GM21576 (cell line): Measurements from ENCODE around the gene PRKN.

Experiments used
- ATAC-seq: cut with Tn5 transposase; IDR thresholded peaks from one replicate; pipeline ENCODE4 v1.9.1; 2021; ENCODE audit warnings: mild to moderate bottlenecking, moderate library complexity; ENCODE audit not compliant: unreplicated experiment

The PRKN gene

DNA sequence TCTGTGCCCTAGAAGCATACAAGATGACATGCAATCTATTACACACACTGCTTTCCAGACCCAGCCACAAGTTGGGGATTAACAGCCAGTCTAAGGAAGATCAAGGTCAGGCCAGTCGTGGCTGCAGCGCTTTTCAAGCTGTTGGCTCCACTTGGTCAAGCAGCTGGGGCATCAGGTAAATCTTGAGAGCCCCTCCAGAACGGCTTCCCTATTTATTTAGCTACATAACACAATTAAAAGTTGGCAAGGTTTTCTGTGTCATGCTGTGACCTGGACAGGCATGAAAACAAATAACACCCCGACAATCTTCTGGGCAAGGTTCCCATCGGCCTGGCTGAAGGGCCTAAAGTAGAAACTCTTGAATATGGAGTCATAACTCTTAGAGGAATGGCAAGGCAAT, 524.3 kb downstream of the PRKN start:
- no peak for ATAC-seq

DNA sequence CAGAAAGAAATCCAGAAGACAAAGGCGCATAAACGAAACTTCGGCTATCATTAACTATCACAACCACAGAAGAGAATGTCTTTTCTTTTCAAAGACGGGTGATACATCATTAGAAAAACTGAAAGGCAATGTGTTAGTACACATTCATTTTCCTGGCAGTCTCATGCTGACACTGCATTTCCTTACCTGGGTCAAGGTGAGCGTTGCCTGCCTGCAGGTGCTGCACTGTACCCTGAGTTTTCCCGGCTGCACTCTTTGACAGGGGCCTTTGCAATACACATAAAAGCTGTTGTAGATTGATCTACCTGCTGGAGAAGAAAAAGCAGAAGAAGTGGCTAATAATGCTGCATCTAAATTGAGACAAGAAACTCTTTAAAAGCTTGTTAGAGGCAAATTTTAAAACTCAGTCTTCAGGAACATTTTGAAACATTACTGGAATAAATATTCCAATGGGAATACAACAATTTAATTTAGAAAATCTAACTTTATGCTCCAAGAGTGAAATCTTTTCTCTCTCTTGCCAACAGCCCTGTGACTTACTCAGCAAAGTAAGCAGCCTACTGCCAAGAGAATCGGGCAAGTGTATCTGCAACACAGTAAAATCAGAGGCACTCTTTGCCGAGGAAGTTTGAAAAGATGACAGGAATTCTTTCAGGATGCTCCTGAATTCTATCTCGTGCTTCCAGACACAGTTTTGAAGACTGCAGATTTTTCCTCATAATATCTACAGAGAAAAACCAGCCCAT, 526.4 kb downstream of the PRKN start:
- ATAC-seq = no peak

DNA sequence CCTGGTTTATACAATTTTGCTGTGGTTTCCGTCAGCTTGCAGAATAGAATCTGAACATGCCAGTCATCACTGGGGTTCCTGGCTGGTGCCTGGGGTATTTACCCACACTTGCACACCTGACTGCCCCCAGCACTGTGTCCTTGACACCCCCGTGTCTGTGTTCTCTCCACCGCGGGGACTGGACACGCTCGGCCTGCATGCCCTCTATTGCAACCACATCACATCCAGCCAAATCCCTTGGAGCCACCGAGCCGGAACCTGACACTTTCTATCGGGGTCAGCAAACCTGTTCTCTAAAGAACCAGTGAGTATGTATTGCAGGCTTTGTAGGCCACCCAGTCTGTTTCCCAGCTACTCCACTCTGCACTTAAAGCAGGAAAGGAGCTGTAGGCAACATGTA, 527.5 kb downstream of the PRKN start:
- no peak for ATAC-seq

DNA sequence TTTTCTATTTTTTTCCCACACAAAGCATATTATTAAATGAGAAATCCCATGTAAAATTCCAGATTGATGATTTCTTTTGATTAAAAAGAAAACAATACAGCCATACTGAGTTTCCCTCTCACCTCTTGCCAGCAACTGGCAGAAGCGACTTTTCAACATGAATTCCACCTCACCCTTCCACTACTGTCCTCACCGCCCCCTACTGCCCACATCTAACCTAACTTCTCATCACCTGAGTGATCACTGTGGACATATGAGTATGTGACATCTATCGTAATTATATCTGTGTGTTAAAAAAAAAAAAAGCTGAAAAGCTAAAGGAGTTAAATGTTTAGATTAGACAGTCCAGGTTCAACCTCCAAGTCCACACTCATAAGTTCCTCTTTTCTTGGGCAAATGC, 528.6 kb downstream of the PRKN start:
- ATAC-seq = no peak

DNA sequence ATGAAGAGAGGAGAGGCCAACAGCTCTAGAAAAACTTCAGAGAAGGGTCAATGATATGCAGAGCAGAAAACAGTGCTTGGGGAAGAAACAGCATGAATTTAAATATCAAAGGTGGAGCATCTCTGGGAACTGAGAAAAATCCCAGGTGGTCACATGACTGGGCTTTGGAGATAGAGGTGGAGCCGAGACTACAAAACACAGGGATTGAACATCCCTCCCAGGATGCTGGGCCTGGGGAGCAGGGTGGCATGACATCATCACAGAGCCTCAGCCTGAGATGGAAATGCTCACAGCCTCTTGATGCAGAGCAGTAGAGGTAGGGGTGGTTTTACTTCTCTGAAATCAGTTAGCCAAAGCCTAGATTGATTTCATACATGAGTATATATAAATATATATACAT, 529.5 kb downstream of the PRKN start:
- no peak for ATAC-seq

DNA sequence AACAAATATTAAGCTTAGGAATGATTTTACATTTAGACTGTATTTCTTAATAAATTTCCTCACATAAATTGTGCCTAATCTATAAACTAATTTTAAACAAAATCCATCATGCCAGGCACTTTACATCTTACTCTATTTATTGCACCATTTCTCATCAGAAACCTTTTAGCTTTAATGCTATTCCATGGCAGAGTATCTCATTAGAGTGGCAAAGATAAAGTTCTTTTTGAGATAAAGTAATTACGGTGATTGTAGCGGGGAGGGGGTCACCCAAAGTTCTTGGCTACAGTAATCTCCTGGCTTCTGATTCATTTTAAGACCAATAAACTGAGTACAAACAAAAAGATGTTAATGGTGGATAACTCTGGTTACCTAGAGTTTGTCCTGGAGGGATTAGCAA, 532.1 kb downstream of the PRKN start:
- ATAC-seq = no peak

DNA sequence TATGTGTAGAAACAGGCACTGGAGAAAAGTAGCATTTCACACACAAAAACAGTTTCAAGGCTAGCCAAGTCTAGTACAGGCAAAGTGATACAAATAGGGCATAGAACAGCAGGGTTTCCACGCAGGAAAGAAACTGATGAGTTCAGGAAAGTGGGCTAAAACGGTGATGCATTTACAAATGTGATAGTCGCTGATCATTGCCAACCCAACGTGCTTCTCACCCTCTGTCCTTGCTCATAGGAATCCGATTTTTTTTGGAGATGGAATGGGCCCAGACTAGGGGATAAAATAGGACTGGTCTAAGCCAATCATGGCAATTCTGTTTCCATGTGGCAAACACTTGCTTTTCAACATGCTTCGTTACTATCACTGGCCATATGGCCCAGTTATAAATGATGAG, 536.6 kb downstream of the PRKN start:
- no peak for ATAC-seq

DNA sequence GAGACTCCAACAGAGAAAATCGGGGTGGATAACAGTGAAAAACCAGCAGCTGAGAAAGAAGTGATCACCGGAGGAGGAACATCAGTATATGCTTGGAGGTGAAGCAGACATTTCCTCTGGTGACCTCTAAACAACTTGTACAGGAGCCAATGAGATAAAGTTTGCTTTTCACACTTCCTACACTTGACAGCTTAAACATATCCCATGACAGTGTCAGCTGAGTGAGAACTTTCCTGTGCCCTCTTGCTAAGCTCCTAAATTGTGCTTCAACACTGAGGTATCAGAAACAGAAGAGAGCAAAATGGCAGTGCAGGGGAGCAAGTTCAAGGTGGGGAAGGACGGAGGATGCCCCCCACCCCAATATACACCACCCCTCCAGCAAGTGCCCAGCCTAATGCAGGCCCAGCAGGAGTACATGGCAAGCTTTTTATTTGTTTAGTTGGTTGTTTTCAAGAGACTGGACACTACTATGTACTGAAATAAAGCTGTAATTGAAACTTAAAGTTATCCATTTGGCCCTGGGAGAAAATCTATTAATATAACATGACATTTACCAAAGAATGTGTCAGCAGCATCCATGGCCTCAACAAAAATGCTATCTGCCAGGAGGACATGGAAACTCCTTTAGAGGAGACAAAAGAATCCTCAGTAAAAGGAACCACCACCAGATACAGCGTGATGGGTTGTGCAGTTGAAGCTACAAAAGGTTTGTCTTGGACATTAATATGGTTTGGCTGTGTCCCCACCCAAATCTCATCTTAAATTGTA, 540.2 kb downstream of the PRKN start:
- no peak for ATAC-seq

DNA sequence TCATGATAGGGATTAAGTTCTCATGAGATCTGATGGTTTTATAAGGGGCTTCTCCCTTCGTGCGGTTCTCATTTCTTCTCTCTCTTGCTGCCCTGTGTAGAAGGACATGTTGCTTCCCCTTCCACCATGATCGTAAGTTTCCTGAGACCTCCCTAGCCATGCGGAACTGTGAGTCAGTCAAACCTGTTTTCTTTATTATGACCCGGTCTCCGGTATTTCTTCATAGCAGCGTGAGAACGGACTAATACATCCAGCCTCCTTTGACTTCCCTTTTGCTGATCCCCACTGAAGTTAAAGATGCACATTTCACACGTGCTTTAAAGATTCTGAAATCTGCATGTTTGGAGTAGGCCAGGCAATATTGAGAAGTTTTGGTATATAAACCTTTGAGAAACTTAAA, 543.1 kb downstream of the PRKN start:
- no peak for ATAC-seq

DNA sequence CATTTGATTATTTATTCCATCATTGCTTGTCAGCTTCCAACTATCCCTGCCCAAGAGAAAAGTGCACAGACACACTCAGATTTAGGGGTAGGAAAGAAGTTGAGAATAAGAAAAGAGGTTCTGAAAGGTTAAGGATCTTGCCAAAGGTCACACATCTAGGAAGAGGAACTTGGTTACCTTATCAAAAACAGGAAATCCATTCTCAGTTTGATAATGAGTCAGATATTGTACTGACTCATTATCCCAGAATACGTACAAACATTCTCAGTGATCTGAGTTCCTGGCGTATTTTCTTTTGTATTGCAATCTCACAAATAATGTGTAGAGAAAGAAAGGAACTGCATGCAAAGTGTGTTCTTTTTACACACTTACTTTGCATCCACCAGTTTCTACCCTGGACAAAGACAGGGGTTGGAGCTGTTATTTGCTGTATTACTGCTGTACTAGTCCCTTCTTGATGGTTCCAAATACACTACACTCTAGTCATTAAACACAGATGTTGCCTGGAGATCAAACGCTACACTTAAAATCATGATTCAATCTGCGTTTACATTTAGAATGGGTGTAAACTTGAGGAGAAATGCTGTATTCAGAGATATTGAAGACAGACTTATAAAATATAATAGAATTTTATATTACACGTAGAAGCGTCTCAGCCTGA, 545.7 kb downstream of the PRKN start:
- no peak for ATAC-seq

DNA sequence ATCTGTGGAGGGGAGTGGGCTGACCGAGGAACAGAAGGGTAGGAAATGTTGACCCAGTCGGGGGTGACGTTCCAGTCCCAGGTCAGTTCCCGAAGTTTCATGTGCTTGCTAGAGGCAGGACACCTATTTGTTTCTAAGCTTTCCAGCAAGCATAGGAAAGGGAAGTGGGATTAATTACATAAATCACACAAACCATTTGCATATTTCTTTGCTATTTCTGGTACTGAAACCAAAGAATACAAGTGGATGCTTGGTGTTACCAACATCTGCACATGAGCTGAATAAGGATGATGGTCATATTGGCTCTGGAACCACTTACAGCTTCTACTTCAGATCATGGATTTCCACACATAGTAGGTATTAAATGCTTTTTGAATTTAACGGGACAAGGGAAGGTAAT, 546.5 kb downstream of the PRKN start:
- ATAC-seq = no peak

DNA sequence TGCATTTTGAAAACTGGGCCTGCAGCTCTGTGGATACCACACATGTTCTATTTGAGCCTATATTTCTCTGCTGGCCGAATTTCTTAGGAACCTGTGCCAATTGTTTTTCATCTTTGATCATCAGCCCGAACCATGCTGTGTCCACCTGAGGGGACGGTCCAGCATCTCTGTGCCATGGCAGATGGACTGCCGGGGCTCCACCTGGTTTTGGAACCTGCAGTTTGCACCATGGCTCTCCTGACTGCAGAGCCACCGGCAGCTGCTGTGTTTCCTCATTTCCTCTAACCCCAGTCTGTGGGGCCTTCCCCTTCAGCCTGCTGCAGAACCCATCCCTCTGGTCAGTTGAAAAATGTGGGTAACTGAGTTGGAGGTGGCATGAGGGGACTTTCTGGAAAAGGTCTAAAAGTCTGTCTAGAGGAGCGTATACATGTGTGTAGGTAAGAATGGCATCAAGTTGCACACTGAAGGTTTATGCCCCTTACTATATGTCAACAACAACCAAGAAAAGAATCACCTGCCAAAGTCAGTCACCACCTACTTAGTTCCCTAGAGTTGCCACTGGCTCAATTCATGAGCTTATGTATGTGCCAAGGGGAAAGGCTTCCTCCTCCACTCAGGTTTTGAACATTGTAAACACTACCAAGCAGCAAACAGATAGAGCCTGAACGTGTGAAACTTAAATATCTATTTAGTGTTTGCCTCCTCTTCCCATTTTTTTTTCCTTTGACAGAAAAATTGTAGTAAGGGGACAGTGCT, 548.2 kb downstream of the PRKN start:
- ATAC-seq = no peak

DNA sequence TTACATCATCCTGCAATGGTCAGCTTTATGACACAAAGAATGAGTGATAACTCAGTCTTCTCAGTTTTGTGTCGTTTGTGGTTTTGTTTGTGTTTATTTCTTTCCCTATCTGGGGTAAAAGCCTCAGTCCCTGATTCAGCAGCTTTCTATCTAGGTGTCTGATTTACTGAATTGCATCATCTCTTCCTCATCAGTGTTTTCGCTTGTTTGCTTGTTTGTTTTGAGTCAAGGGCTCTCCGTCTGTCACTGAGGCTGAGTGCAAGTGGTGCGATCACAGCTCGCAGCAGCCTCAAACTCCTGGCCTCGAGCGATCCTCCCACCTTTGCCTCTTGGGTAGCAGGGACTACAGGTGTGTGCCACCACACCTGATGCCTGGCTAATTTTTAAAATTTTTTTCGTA, 548.9 kb downstream of the PRKN start:
- no peak for ATAC-seq

DNA sequence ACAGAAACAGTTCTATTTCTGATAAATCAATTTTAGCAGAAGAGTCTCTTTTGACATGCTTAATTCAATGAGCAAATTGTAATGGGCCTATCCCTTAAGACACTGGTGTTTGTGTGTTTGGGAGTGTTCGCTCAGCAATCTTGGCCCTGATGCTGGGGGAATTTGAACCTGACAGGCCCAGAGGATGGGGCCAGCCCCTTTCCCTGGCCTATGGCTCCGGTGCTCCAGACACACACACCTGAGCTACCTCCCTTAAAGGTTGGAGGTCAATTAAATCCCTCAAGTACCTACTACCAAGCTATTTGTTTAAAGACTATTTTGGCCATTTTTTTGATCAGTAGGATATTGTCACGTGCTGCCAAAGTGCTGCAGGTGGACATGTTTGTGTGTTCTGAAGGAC, 549.3 kb downstream of the PRKN start:
- no peak for ATAC-seq

DNA sequence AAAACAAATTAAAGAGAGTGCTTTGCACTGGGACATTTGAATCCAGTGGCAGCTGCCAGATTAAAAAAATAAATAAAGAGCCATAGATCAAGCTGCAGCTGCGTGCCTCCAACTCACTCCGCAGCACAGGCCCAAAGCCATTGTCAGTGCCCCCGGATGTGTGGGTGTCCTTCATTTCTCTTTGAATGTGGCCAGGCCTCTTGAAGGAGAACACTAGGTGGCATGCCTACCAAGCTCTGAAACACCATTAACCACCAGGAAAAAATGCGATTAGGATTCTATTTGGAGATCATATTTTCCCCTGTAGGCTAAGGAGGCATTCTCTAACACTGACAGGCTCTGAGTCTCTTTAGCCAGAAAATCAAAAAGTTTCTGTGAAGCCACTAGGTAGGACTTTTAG, 549.8 kb downstream of the PRKN start:
- no peak for ATAC-seq

DNA sequence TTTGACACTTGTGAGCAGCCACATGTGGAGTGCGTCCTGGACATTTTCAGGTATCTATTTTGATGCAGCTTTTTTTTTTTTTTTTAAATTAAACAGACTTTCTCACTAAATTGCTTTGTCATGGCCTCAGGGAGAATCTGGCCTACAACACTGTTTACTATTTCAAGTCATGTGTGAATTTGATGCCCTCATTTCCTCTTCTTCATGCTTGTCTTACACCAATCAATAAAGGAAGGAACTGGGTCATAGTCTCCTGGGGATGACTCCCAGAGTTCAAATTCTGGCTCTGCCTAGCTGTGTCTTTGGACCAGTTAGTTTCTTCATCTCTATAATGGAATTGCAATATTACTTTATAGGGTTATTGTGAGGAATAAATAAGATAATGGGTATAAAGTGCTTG, 554.1 kb downstream of the PRKN start:
- ATAC-seq = no peak

DNA sequence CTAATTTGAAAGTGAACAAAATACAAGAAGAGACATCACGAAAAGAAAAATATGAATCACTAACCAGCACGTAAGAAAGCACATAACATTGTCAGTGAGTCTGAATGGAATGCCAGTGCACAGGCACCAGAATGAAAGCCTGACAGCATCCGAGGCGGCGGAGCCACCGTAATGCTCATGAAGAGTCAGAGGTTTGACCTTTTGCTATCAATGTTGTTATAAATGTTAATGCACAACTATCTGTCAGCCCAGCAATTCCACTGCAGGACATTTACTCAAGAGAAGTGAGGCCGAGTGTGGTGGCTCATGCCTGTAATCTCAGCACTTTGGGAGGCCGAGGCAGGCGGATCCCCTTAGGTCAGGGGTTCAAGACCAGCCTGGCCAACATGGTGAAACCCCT, 562.1 kb downstream of the PRKN start:
- ATAC-seq = no peak

DNA sequence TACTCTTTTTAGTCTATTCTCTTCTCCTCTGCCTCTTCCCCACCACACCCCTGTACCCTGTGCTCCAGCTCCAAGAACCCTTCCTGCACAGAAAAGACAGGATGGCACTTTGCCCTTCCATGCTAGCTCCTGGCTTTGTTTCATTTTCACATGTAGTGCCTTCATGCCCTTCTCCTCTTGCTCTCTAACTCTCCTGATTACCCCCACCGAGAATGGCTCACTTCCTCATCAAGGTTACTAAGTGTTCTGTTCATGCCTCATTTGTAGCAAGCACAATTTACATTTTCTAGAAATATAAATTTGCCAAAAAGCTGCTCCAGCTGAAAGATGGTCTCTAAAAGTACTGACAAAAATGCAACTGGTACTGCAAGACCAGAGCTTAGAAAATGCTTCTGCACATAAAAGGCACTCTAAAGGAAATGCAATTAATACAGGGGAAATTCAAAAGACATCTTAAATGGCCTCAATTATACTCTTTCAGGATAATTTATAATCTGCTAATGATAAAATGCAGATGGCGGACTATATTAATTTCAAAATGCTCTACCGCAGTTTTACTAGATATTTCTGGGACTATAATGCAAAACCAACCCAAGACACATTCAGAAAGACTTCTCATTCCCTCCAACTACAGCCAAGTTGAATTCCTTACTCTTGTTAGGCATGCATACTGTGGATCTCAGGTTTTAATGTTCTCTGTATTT, 570.2 kb downstream of the PRKN start:
- peak; percentile 53 for ATAC-seq

DNA sequence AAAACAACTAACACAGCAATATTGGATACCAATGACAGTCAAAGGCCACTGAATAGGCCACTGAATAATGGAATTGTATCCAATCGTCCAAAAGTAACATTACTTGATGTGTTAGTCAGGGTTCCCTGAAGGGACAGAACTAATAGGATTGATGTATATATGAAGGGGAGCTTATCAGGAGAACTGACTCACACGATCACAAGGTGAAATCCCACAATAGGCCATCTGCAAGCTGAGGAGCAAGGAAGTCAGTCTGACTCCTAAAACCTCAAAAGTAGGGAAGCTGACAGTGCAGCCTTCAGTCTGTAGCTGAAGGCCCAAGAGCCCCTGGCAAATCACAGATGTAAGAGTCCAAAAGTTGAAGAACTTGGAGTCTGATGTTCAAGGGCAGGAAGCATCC, 571.4 kb downstream of the PRKN start:
- no peak for ATAC-seq

DNA sequence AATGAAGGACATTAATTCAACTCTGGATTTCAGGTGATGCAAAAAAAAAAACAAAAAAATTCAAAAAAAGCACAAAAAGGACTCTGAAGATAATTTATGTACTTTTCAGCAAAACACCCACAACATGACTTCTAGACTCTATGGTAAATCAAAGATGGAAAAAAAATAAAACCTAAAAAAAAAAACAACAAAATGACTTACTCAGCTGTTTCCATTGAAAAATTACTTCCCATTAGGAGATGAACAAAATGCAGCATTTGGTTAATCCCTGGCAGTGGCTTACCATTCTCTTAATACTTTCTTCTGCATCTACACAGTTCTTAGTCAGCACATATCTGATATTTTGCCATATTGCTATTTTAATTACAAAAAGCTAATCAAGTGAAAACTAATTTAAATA, 572.6 kb downstream of the PRKN start:
- no peak for ATAC-seq

DNA sequence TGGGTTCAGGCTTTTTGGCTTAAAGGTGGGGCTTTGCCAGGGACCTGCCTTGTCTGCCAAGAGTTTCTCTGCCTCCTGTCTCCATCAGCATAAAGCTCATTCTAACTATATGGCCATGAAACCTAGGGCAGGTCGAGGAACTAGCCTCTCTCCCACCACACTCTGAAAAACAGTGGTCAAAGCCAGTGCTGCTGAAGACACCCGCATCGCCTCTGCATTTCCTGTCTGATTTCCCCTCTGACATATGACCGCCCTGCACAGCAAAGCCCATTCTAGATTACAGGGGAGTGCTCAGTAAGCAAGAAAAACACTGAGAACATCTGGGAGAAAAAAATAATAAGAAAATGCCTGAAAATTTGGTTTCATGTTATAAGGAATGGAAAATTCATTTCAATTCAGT, 573.6 kb downstream of the PRKN start:
- no peak for ATAC-seq
